Glutamatergic neuron (in vitro differentiated cells): ENCODE results near the gene RAP1GAP2. TPM values are rescaled to one million over a fixed set of nuclear protein-coding genes. Genes with fewer than 3 reads are reported as not detected.

Source experiments
- DNase-seq: peaks from one replicate; pipeline ENCODE4 v3.0.0; 2022
- H3K27ac Mint-ChIP-seq: one replicate; pipeline ENCODE4 v1.8.0; 2020; ENCODE audit warnings: mild to moderate bottlenecking, mixed read lengths, inconsistent platforms; ENCODE audit not compliant: unreplicated experiment
- H3K27me3 Mint-ChIP-seq: one replicate; pipeline ENCODE4 v1.8.0; 2020; ENCODE audit warnings: mild to moderate bottlenecking, moderate library complexity, mixed read lengths, inconsistent platforms; ENCODE audit not compliant: unreplicated experiment
- H3K36me3 Mint-ChIP-seq: one replicate; pipeline ENCODE4 v1.8.0; 2020; ENCODE audit warnings: mild to moderate bottlenecking, mixed read lengths, inconsistent platforms; ENCODE audit not compliant: unreplicated experiment
- H3K4me1 Mint-ChIP-seq: one replicate; pipeline ENCODE4 v1.8.0; 2020; ENCODE audit warnings: mild to moderate bottlenecking, low read depth, mixed read lengths, inconsistent platforms; ENCODE audit not compliant: unreplicated experiment
- H3K4me3 Mint-ChIP-seq: one replicate; pipeline ENCODE4 v1.8.0; 2020; ENCODE audit warnings: mild to moderate bottlenecking, mixed read lengths, inconsistent platforms; ENCODE audit not compliant: unreplicated experiment
- H3K9me3 Mint-ChIP-seq: one replicate; pipeline ENCODE4 v1.8.0; 2020; ENCODE audit warnings: mild to moderate bottlenecking, moderate library complexity, mixed read lengths, inconsistent platforms; ENCODE audit not compliant: unreplicated experiment
- total RNA-seq: library from RNA; stranded (reverse); fragmentation: NEBNext Ultra II Directional; extraction: Animal tissue kit (Norgen Biotek cat#: 25700); gene quantifications from one replicate; pipeline ENCODE4 v1.2.1, GENCODE V29; 2021; ENCODE audit not compliant: unreplicated experiment
- TF ChIP-seq, protein P1 (sequence below): fragments of 200-600 bp; sonication (generic); IDR thresholded peaks from one replicate; pipeline ENCODE4 v1.5.0; 2021; ENCODE audit not compliant: partially characterized antibody, unreplicated experiment

RAP1GAP2 gene
- total RNA-seq, 1 donor from 2014 or later = 86.0 TPM

- no peak for DNase-seq
- H3K4me1 Mint-ChIP-seq = peaks cover 35% of the 10 kb centered on the region
- H3K27me3 Mint-ChIP-seq = peaks cover 10% of the 10 kb centered on the region
- H3K9me3 Mint-ChIP-seq = peaks cover 16% of the 10 kb centered on the region
- H3K36me3 Mint-ChIP-seq = no peaks in the 10 kb centered on the region
- H3K4me3 Mint-ChIP-seq = peak overlapping the region; percentile 97
- H3K27ac Mint-ChIP-seq = no peak overlapping the region
- TF ChIP-seq, protein P1, sequence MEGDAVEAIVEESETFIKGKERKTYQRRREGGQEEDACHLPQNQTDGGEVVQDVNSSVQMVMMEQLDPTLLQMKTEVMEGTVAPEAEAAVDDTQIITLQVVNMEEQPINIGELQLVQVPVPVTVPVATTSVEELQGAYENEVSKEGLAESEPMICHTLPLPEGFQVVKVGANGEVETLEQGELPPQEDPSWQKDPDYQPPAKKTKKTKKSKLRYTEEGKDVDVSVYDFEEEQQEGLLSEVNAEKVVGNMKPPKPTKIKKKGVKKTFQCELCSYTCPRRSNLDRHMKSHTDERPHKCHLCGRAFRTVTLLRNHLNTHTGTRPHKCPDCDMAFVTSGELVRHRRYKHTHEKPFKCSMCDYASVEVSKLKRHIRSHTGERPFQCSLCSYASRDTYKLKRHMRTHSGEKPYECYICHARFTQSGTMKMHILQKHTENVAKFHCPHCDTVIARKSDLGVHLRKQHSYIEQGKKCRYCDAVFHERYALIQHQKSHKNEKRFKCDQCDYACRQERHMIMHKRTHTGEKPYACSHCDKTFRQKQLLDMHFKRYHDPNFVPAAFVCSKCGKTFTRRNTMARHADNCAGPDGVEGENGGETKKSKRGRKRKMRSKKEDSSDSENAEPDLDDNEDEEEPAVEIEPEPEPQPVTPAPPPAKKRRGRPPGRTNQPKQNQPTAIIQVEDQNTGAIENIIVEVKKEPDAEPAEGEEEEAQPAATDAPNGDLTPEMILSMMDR = no peak
These were observed 58.9 kb downstream of the RAP1GAP2 start for GRCh38 chr17:2855063-2855600.

- H3K36me3 Mint-ChIP-seq = no peaks in the 10 kb centered on the region
- peaks cover 11% of the 10 kb centered on the region for H3K27me3 Mint-ChIP-seq
- H3K27ac Mint-ChIP-seq = peak overlapping the region; percentile 8
- peak overlapping the region; percentile 74 for H3K4me3 Mint-ChIP-seq
- H3K9me3 Mint-ChIP-seq = peaks cover 23% of the 10 kb centered on the region
- TF ChIP-seq, protein P1 = no peak
- DNase-seq = no peak
- H3K4me1 Mint-ChIP-seq = peaks cover 42% of the 10 kb centered on the region
These were observed 60.5 kb downstream of the RAP1GAP2 start for GRCh38 chr17:2856727-2857126.

DNA sequence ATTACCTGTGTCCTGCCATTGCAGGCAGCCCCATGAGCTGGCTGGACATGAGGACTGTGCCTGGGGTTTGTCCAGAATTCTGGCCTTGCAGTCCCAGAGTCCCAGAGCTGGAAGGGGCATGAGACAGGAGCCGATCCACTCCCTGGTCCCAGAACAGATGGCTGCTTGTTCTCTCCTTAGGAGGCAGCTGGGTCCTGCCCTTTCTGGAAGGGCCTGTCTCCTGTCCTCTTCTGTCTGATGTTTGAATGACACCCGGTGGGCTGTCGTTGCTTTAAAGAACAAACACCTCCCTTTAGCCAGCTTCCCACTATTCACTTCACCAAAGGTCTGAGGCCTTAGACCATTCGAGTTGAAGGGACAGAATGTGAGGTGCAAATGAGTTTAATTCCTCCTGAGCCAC lies 63.8 kb downstream of the RAP1GAP2 start:
- Mint-ChIP-seq H3K4me3 (peak overlapping the region; percentile 45), H3K4me1 (peaks cover 58% of the 10 kb centered on the region), H3K9me3 (peaks cover 22% of the 10 kb centered on the region), H3K36me3 (no peaks in the 10 kb centered on the region), H3K27ac (peak overlapping the region; percentile 83), H3K27me3 (peaks cover 8% of the 10 kb centered on the region)
- TF ChIP-seq, protein P1 = no peak
- peak; percentile 62 for DNase-seq

DNA sequence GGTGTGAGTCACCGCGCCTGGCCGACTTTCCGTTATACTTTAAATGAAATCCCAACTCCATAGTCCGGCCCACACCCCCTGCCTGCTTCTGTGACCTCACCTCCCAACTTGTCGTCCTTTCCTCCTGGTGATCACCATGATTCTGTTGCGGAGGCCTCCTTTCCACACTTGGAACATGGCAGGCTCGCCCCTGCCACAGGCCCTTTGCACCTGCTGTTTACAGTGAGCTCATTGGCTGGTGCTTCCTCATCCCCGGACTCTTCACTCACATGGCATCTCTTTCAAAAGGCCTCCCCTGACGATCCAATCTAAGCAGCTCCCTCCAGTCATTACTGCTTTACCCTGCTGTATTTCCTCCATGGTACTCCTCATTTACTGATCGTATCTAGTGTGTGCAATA lies 64.6 kb downstream of the RAP1GAP2 start:
- Mint-ChIP-seq H3K27ac (peak overlapping the region; percentile 94), H3K9me3 (peaks cover 19% of the 10 kb centered on the region), H3K36me3 (no peaks in the 10 kb centered on the region), H3K27me3 (peaks cover 7% of the 10 kb centered on the region), H3K4me3 (peak overlapping the region; percentile 71), H3K4me1 (peaks cover 62% of the 10 kb centered on the region)
- TF ChIP-seq, protein P1 = no peak
- no peak for DNase-seq

GRCh38 chr17:2862197-2862596 lies 66.0 kb downstream of the RAP1GAP2 start:
- peaks cover 7% of the 10 kb centered on the region for H3K27me3 Mint-ChIP-seq
- H3K27ac Mint-ChIP-seq = peak overlapping the region; percentile 70
- TF ChIP-seq, protein P1 = no peak
- H3K9me3 Mint-ChIP-seq = peaks cover 19% of the 10 kb centered on the region
- no peaks in the 10 kb centered on the region for H3K36me3 Mint-ChIP-seq
- H3K4me3 Mint-ChIP-seq = peak overlapping the region; percentile 46
- no peak for DNase-seq
- peaks cover 52% of the 10 kb centered on the region for H3K4me1 Mint-ChIP-seq
